Activated T-cell treated with anti-CD3 and anti-CD28 coated beads, Interleukin-2, amount 50 U/mL, for 72 hours (primary cell): ENCODE data around the gene EXOC3. TPM values are rescaled to one million over a fixed set of nuclear protein-coding genes. Genes with fewer than 3 reads are reported as not detected.

Experiments
- ATAC-seq, 2 donors: fragments of 150-1000 bp; cut with Tn5 transposase; replicated peaks in 1 of 2; 2 replicates each; pipeline ENCODE4 v1.10.0; 2021; ENCODE audit warnings: moderate library complexity in 2 of 2, mild to moderate bottlenecking in 1 of 2
- DNase-seq, 2 donors: peaks; one replicate each; pipeline ENCODE4 v3.0.0; 2021 to 2022; ENCODE audit warnings: mixed read lengths in 1 of 2
- H3K27ac Mint-ChIP-seq: one replicate; pipeline ENCODE4 v1.8.0; 2022; ENCODE audit warnings: mild to moderate bottlenecking, moderate library complexity, mixed read lengths
- H3K27me3 Mint-ChIP-seq: one replicate; pipeline ENCODE4 v1.8.0; 2022; ENCODE audit warnings: low read depth, mixed read lengths
- H3K36me3 Mint-ChIP-seq, 2 donors: one replicate each; pipeline ENCODE4 v1.8.0; 2022; ENCODE audit warnings: mixed read lengths in 2 of 2, mild to moderate bottlenecking in 1 of 2; ENCODE audit not compliant: insufficient read depth in 2 of 2
- H3K4me1 Mint-ChIP-seq: one replicate; pipeline ENCODE4 v1.8.0; 2022; ENCODE audit warnings: low read depth, mixed read lengths
- H3K4me3 Mint-ChIP-seq, 2 donors: one replicate each; pipeline ENCODE4 v1.8.0; 2022; ENCODE audit warnings: mild to moderate bottlenecking in 2 of 2, mixed read lengths in 2 of 2, moderate library complexity in 2 of 2
- H3K9me3 Mint-ChIP-seq, 2 donors: one replicate each; pipeline ENCODE4 v1.8.0; 2022; ENCODE audit warnings: mixed read lengths in 2 of 2
- total RNA-seq, 2 donors: library from RNA; stranded (reverse); gene quantifications; one replicate each; pipeline ENCODE4 v1.2.3, GENCODE V29; 2022

Gene EXOC3
- total RNA-seq, 2 donors from 2014 or later, result 60.1 to 78.2 TPM

GRCh38 chr5:489689-490080 lies 46.7 kb downstream of the EXOC3 start:
- no peak overlapping the region for H3K27ac Mint-ChIP-seq
- peaks cover 5% of the 10 kb centered on the region for H3K4me1 Mint-ChIP-seq
- H3K27me3 Mint-ChIP-seq, result no peaks in the 10 kb centered on the region
- no peak overlapping the region for H3K4me3 Mint-ChIP-seq
- H3K9me3 Mint-ChIP-seq, result no peaks in the 10 kb centered on the region
- ATAC-seq (no peak), DNase-seq (no peak)
- no peaks in the 10 kb centered on the region for H3K36me3 Mint-ChIP-seq

- peaks cover 5% of the 10 kb centered on the region for H3K4me1 Mint-ChIP-seq
- no peak overlapping the region for H3K27ac Mint-ChIP-seq
- no peaks in the 10 kb centered on the region for H3K36me3 Mint-ChIP-seq
- no peaks in the 10 kb centered on the region for H3K9me3 Mint-ChIP-seq
- no peak for ATAC-seq
- H3K27me3 Mint-ChIP-seq, result no peaks in the 10 kb centered on the region
- H3K4me3 Mint-ChIP-seq, result no peak overlapping the region
- no peak for DNase-seq
Measured at GRCh38 chr5:490116-491106, 47.4 kb downstream of the EXOC3 start.

- H3K27ac Mint-ChIP-seq, result no peak overlapping the region
- H3K4me1 Mint-ChIP-seq, result peaks cover 3% of the 10 kb centered on the region
- no peaks in the 10 kb centered on the region for H3K36me3 Mint-ChIP-seq
- peaks cover 2% of the 10 kb centered on the region for H3K27me3 Mint-ChIP-seq
- ATAC-seq (no peak), DNase-seq (no peak)
- no peak overlapping the region for H3K4me3 Mint-ChIP-seq
- no peaks in the 10 kb centered on the region for H3K9me3 Mint-ChIP-seq
Measured at GRCh38 chr5:491119-491855, 48.3 kb downstream of the EXOC3 start.

- no peaks in the 10 kb centered on the region for H3K4me1 Mint-ChIP-seq
- H3K9me3 Mint-ChIP-seq, result no peaks in the 10 kb centered on the region
- H3K27ac Mint-ChIP-seq, result no peak overlapping the region
- ATAC-seq (no peak), DNase-seq (no peak)
- H3K4me3 Mint-ChIP-seq, result no peak overlapping the region
- H3K36me3 Mint-ChIP-seq, result no peaks in the 10 kb centered on the region
- H3K27me3 Mint-ChIP-seq, result peaks cover 7% of the 10 kb centered on the region
Measured at GRCh38 chr5:491856-492155, 48.8 kb downstream of the EXOC3 start.

DNA sequence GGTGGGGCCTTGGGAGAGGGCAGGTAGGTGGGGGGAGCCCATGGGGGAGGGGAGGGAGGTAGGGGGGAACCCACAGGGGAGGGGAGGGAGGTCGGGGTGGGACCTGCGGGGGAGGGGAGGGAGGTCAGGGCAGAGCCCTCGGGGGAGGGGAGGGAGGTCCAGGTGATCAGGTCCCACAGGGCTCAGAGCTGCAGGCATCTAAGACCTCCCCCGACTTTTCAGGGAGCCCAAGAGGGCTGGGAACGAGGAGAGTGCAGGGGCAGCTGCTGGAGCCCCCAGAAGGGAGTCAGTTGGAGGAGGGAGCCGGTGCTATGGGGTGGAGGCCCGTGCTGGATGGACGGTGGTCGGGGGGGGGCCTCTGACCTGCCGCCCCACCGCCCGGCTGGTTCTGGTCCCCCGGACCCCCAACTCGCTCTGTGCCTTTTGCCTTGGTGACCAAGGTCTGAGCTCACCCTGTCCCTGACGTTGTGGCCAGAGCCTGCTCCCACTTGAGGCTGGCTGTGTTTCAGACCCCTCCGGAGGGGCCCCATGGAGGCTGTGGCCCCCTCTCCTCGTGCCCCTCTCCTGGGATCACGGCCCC lies 49.4 kb downstream of the EXOC3 start:
- Mint-ChIP-seq H3K27me3 (peaks cover 7% of the 10 kb centered on the region), H3K4me1 (no peaks in the 10 kb centered on the region), H3K9me3 (no peaks in the 10 kb centered on the region), H3K4me3 (no peak overlapping the region), H3K27ac (no peak overlapping the region), H3K36me3 (no peaks in the 10 kb centered on the region)
- DNase-seq (no peak), ATAC-seq (no peak)

- Mint-ChIP-seq H3K27ac (no peak overlapping the region), H3K36me3 (no peaks in the 10 kb centered on the region), H3K4me3 (no peak overlapping the region), H3K27me3 (peaks cover 11% of the 10 kb centered on the region), H3K9me3 (no peaks in the 10 kb centered on the region), H3K4me1 (no peaks in the 10 kb centered on the region)
- ATAC-seq (no peak), DNase-seq (no peak)
Measured at GRCh38 chr5:493119-493701, 50.2 kb downstream of the EXOC3 start.

- Mint-ChIP-seq H3K36me3 (no peaks in the 10 kb centered on the region), H3K4me3 (no peak overlapping the region), H3K27ac (no peak overlapping the region), H3K27me3 (peaks cover 13% of the 10 kb centered on the region), H3K9me3 (no peaks in the 10 kb centered on the region), H3K4me1 (no peaks in the 10 kb centered on the region)
- DNase-seq (no peak), ATAC-seq (no peak)
Measured at GRCh38 chr5:493758-494157, 50.8 kb downstream of the EXOC3 start.

- H3K36me3 Mint-ChIP-seq, result no peaks in the 10 kb centered on the region
- H3K27me3 Mint-ChIP-seq, result peaks cover 13% of the 10 kb centered on the region
- DNase-seq, result no peak
Measured at GRCh38 chr5:494667-495255, 51.8 kb downstream of the EXOC3 start.

DNA sequence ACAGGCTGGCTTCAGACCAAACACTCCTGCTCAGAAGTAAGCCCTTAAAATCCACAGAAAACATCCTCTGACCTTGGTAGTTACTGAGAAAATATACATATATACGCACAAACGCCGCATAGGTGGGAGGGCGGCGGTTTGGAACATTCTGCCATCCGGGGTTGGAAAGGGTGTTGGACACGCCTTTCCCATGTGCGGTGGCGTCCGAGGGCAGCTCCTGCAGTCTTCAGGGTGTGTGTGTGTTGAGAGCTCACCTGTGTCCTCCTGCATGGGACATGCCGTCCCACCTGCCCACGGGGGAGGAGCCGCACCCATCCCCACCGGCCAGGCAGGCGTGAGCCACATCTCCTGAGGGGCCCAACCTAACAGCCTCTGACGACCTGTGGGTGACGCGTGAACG lies 53.1 kb downstream of the EXOC3 start:
- peaks cover 19% of the 10 kb centered on the region for H3K27me3 Mint-ChIP-seq
- no peaks in the 10 kb centered on the region for H3K36me3 Mint-ChIP-seq
- no peak for ATAC-seq
- H3K4me1 Mint-ChIP-seq, result no peaks in the 10 kb centered on the region
- no peaks in the 10 kb centered on the region for H3K9me3 Mint-ChIP-seq
- no peak overlapping the region for H3K27ac Mint-ChIP-seq
- DNase-seq, result no peak
- no peak overlapping the region for H3K4me3 Mint-ChIP-seq

More at GRCh38 chr5:494667-495255, 51.8 kb downstream of the EXOC3 start:
- Mint-ChIP-seq H3K4me3 (no peak overlapping the region), H3K27ac (no peak overlapping the region), H3K4me1 (no peaks in the 10 kb centered on the region), H3K9me3 (no peaks in the 10 kb centered on the region)
- ATAC-seq, result no peak

GRCh38 chr5:497090-497700 lies 54.2 kb downstream of the EXOC3 start:
- no peaks in the 10 kb centered on the region for H3K36me3 Mint-ChIP-seq
- no peak overlapping the region for H3K27ac Mint-ChIP-seq

DNA sequence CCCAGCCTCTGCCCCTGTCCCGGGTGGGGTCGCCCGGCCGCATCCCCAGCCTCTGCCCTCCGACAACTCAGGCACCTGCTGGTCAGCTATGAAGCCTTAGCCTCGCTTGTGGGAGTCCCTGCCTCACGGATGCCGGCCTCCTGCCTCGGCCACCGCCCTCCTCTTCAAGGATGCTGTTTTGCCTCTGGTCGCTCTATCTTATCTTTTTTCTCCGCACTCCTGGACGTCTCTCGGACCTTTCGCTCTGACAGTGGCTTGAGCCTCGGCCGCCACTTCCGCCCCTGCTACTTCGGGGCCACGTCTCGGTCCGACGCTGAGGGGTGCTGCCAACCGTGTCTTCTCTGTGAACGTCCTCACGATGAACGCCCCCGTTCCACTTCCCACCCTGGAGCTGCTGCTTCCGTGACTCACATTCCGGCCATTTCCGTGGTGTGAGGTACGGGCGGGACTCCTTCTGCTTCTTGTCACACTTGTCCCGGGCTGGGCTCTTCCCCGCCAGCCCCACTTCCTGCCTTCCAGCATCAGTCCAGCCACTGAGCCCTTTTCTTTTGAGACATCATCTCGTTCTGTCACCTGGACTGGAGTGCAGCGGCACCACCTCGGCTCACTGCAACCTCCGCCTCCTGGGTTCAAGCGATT lies 55.0 kb downstream of the EXOC3 start:
- H3K27me3 Mint-ChIP-seq, result peaks cover 31% of the 10 kb centered on the region
- DNase-seq, result no peak
- H3K4me1 Mint-ChIP-seq, result no peaks in the 10 kb centered on the region
- no peak overlapping the region for H3K4me3 Mint-ChIP-seq
- ATAC-seq, result no peak
- H3K27ac Mint-ChIP-seq, result no peak overlapping the region
- H3K9me3 Mint-ChIP-seq, result no peaks in the 10 kb centered on the region
- H3K36me3 Mint-ChIP-seq, result no peaks in the 10 kb centered on the region

More at GRCh38 chr5:497090-497700, 54.2 kb downstream of the EXOC3 start:
- H3K27me3 Mint-ChIP-seq, result peaks cover 23% of the 10 kb centered on the region
- H3K9me3 Mint-ChIP-seq, result no peaks in the 10 kb centered on the region
- DNase-seq (no peak), ATAC-seq (no peak)
- no peaks in the 10 kb centered on the region for H3K4me1 Mint-ChIP-seq
- H3K4me3 Mint-ChIP-seq, result no peak overlapping the region
